GM10266 (cell line): ENCODE results near the gene ENTR1.

Experiments used
- DNase-seq: peaks from one replicate; pipeline ENCODE4 v3.0.0; 2012; ENCODE audit errors: extremely low spot score
- CTCF ChIP-seq: IDR thresholded peaks from 2 replicates; pipeline ENCODE4 v1.5.1; 2012; ENCODE audit warnings: mild to moderate bottlenecking, low read depth; ENCODE audit not compliant: control insufficient read depth, insufficient read depth; ENCODE audit errors: missing control alignments

ENTR1 gene

GRCh38 chr9:136410500-136411287, at the start of gene ENTR1, which contains the start of gene PMPCA:
Gene ENTR1, minus strand, starts transcription at chr9:136410614. Its CDS starts 217 bp downstream, at chr9:136410397.
Gene PMPCA, plus strand, starts transcription at chr9:136410658. Its CDS starts 11 bp downstream, at chr9:136410669.
- peak; percentile 99 for DNase-seq
- TF ChIP-seq CTCF, result no peak

DNA sequence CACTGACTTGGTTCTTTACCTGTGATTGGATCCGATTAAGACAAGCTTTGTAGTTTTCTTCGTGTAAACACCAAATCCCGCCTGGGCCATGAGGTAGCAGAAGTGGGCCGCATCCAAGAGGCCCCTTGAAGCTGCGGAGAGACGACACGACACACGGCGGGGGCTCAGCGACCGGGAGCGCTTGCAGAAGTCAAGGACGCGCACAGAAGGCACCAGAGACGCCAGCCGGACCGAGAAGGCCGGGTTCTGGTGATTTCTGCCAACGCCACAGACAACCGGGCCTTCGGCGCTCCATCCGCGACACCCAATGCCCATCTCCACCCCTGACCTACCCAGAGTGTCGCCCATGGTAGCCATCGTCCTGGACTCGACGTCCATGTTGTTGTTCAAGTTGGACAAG, 49.0 kb upstream of the ENTR1 start:
- DNase-seq, result no peak
- TF ChIP-seq CTCF, result no peak

DNA sequence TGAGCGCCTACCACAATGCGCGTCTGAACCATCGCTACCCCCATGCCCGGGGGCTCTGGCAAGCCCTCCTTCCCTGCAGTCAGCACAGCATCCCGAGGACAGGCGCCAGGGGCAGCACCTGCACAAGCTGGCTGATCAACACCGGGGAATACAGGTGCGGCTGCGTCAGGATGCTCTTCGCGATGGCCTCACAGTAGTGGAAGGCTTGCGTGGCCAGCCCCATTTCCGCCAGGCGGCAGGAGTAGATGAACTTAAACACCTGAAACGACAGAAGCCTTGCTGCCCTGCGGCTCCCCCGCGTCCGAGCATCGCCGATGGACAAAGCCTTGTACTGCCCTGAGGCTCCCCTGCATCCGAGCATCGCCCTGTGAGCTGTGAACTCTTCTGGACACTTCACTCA, 46.9 kb upstream of the ENTR1 start:
- no peak for TF ChIP-seq CTCF
- DNase-seq, result no peak

DNA sequence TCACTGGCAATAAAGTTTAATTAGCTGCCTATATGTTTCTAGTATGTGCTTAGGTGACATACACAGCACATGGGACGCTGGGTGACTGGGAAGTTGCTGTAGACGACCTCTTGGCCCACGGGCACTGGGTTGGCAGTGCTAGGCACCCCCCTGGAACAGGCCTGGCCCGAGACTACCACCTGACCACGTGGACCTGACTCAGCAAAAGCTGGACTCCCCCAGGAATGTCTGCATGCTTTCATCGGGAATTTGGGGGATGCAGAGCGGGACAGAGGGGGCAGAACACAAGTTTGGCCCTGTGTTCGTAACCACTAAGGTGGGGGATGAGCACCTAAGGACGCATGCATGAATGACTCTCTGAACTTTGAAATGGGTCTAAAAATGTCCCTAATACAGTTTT, 45.8 kb upstream of the ENTR1 start:
- no peak for DNase-seq

GRCh38 chr9:136455043-136456002, 44.9 kb upstream of the ENTR1 start:
- no peak for DNase-seq
- TF ChIP-seq CTCF, result no peak

More for the DNA sequence above, 45.8 kb upstream of the ENTR1 start:
- TF ChIP-seq CTCF, result no peak

DNA sequence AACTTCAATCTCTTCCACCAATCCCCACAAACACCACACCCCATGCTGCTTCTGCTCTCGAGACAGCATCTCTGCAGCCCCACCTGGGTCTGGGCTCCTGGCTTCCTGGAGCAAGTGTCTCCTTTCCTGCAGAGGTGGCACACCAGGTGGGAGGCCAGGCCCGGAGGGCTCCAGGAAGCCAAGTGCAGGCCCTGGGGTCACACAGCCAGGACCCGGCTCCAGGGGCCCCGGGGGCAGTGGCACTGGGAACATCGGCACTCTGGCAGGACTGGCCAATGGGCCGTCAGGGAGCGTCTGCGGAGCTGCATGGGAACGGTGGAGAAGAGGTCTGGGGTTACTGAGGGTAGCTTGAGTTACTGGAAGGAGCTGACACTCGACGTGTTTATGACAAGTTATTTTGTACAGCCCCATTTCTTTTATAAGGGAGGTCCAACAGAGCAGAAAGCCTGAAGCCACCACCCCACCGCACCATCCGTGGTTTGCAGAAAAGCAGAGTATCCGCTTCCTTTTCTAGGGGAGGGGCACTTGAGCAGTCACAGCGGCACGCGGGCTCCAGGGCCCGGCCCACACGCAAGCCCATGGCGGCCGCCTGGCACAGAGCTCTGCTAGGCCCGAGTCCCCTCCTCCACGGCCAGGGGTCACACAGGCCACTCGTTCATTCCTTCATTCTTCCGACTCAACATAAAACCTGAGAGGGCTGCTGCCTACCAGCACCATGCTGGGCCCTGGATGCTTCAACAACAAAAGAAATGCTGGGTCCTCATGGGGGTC, 43.8 kb upstream of the ENTR1 start:
- no peak for DNase-seq
- no peak for TF ChIP-seq CTCF
